Hepatocyte (in vitro differentiated cells): ENCODE results near the gene ASCC2. TPM values are rescaled to one million over a fixed set of nuclear protein-coding genes. Genes with fewer than 3 reads are reported as not detected.
"Not testable (repeated sequence)": the region's sequence is repeated elsewhere in the genome, so short reads cannot be mapped to it uniquely, and the experiment has no call there.

Source experiments
- DNase-seq: peaks from one replicate; pipeline ENCODE4 v3.0.0-alpha.2; 2016; ENCODE audit warnings: low spot score
- H2AFZ ChIP-seq: fragments of 200-600 bp; sonication (generic); 2 replicates; pipeline ENCODE4 v1.6.0; 2016; ENCODE audit warnings: antibody characterized with exemption, mild to moderate bottlenecking
- H3K27ac ChIP-seq: fragments of 200-600 bp; sonication (generic); 2 replicates; pipeline ENCODE4 v1.5.1; 2016; ENCODE audit warnings: mild to moderate bottlenecking
- H3K27me3 ChIP-seq: fragments of 200-600 bp; sonication (generic); 2 replicates; pipeline ENCODE4 v1.6.1; 2016
- H3K36me3 ChIP-seq: fragments of 200-600 bp; sonication (generic); replicated peaks from 2 replicates; pipeline ENCODE4 v1.5.1; 2016; ENCODE audit warnings: low read depth; ENCODE audit not compliant: insufficient read depth
- H3K4me1 ChIP-seq: fragments of 200-600 bp; sonication (generic); 2 replicates; pipeline ENCODE4 v1.5.1; 2016; ENCODE audit warnings: mild to moderate bottlenecking, moderate library complexity; ENCODE audit not compliant: insufficient read depth
- H3K4me2 ChIP-seq: fragments of 200-600 bp; sonication (generic); 2 replicates; pipeline ENCODE4 v1.6.0; 2016
- H3K4me3 ChIP-seq: fragments of 200-600 bp; sonication (generic); 2 replicates; pipeline ENCODE4 v1.5.1; 2016; ENCODE audit warnings: mild to moderate bottlenecking
- H3K79me2 ChIP-seq: fragments of 200-600 bp; sonication (generic); 2 replicates; pipeline ENCODE4 v1.6.0; 2017; ENCODE audit warnings: mild to moderate bottlenecking
- H3K9me2 ChIP-seq: fragments of 200-600 bp; sonication (generic); replicated peaks from 2 replicates; pipeline ENCODE4 v1.6.0; 2017; ENCODE audit warnings: mild to moderate bottlenecking; ENCODE audit not compliant: insufficient read depth
- H3K9me3 ChIP-seq: fragments of 200-600 bp; sonication (generic); 2 replicates; pipeline ENCODE4 v1.5.1; 2016; ENCODE audit warnings: low read depth, mild to moderate bottlenecking
- H4K20me1 ChIP-seq: fragments of 200-600 bp; sonication (generic); 2 replicates; pipeline ENCODE4 v1.6.0; 2016; ENCODE audit warnings: mild to moderate bottlenecking; ENCODE audit not compliant: insufficient read depth, poor library complexity, severe bottlenecking
- CTCF ChIP-seq: fragments of 200-600 bp; sonication (generic); IDR thresholded peaks from 2 replicates; pipeline ENCODE4 v1.5.1; 2016; ENCODE audit warnings: antibody characterized with exemption, mild to moderate bottlenecking; ENCODE audit not compliant: poor library complexity
- EZH2 ChIP-seq: fragments of 200-600 bp; sonication (generic); IDR thresholded peaks from 2 replicates; pipeline ENCODE4 v1.6.1; 2016; ENCODE audit warnings: antibody characterized with exemption, mild to moderate bottlenecking, borderline replicate concordance
- EZH2phosphoT487 ChIP-seq: fragments of 200-600 bp; sonication (generic); IDR thresholded peaks from one replicate; pipeline ENCODE4 v1.6.1; 2018; ENCODE audit warnings: antibody characterized with exemption, mild to moderate bottlenecking, low read depth, moderate library complexity; ENCODE audit not compliant: unreplicated experiment, severe bottlenecking
- WGBS: methylation state at CpG from one replicate; pipeline ENCODE4 v1.1.6; 2016; ENCODE audit warnings: low lambda C conversion rate; ENCODE audit errors: missing lambda C conversion rate; 5-methylcytosine and 5-hydroxymethylcytosine counted together
- polyA plus RNA-seq: library from polyadenylated mRNA; unstranded; fragments of >200 nt; fragmentation: Nextera tagmentation; extraction: Ambion mirVana; gene quantifications from 2 replicates; pipeline ENCODE4 v1.2.1, GENCODE V29; 2016
- total RNA-seq: library from RNA; depleted of rRNA; stranded (reverse); fragments of >200 nt; gene quantifications from 2 replicates; pipeline ENCODE4 v1.2.3, GENCODE V29; 2014

Gene ASCC2
- total and polyA plus RNA-seq, 2 experiments from 2014 or later: 25.9 to 54.8 TPM

GRCh38 chr22:29870574-29870973, 32.5 kb upstream of the ASCC2 start:
- Histone ChIP-seq H3K9me2 (no peaks in the 10 kb centered on the region), H3K79me2 (no peaks in the 10 kb centered on the region), H2AFZ (no peak overlapping the region), H3K4me1 (peaks cover 2% of the 10 kb centered on the region), H3K27ac (peak overlapping the region; percentile 31), H3K9me3 (no peaks in the 10 kb centered on the region), H3K36me3 (no peaks in the 10 kb centered on the region), H3K4me2 (no peak overlapping the region), H3K4me3 (no peak overlapping the region), H4K20me1 (no peaks in the 10 kb centered on the region), H3K27me3 (no peaks in the 10 kb centered on the region)
- WGBS: 43% methylated on average over 3 of the region's 3 CpGs
- DNase-seq: no peak
- no peak for TF ChIP-seq EZH2
- TF ChIP-seq CTCF: no peak
- no peak for TF ChIP-seq EZH2phosphoT487

GRCh38 chr22:29867851-29868250, 29.8 kb upstream of the ASCC2 start:
- H3K27me3 ChIP-seq: no peaks in the 10 kb centered on the region
- H3K4me1 ChIP-seq: peaks cover 2% of the 10 kb centered on the region
- no peaks in the 10 kb centered on the region for H3K79me2 ChIP-seq
- H3K4me3 ChIP-seq: no peak overlapping the region
- H3K27ac ChIP-seq: no peak overlapping the region
- WGBS: 83% methylated on average over 3 of the region's 3 CpGs
- no peak for TF ChIP-seq CTCF
- no peak for TF ChIP-seq EZH2phosphoT487
- TF ChIP-seq EZH2: no peak
- H3K9me2 ChIP-seq: no peaks in the 10 kb centered on the region
- no peak overlapping the region for H3K4me2 ChIP-seq
- no peak overlapping the region for H2AFZ ChIP-seq
- no peaks in the 10 kb centered on the region for H4K20me1 ChIP-seq
- no peaks in the 10 kb centered on the region for H3K36me3 ChIP-seq
- DNase-seq: no peak
- no peaks in the 10 kb centered on the region for H3K9me3 ChIP-seq

- no peak overlapping the region for H3K4me2 ChIP-seq
- TF ChIP-seq EZH2: no peak
- no peak for TF ChIP-seq CTCF
- TF ChIP-seq EZH2phosphoT487: no peak
- no peak for DNase-seq
- H3K36me3 ChIP-seq: no peaks in the 10 kb centered on the region
- no peaks in the 10 kb centered on the region for H3K79me2 ChIP-seq
- no peak overlapping the region for H2AFZ ChIP-seq
- no peaks in the 10 kb centered on the region for H3K9me3 ChIP-seq
- no peaks in the 10 kb centered on the region for H3K9me2 ChIP-seq
- no peak overlapping the region for H3K27ac ChIP-seq
- H3K4me1 ChIP-seq: peaks cover 2% of the 10 kb centered on the region
- no peaks in the 10 kb centered on the region for H4K20me1 ChIP-seq
- H3K27me3 ChIP-seq: no peaks in the 10 kb centered on the region
- no peak overlapping the region for H3K4me3 ChIP-seq
These were observed 29.2 kb upstream of the ASCC2 start for GRCh38 chr22:29867260-29867659.

- DNase-seq, H3K27me3 ChIP-seq, H3K4me3 ChIP-seq, H3K4me2 ChIP-seq, H3K27ac ChIP-seq, H3K79me2 ChIP-seq, H3K9me3 ChIP-seq, H4K20me1 ChIP-seq, H3K9me2 ChIP-seq, H2AFZ ChIP-seq, H3K36me3 ChIP-seq, H3K4me1 ChIP-seq: not testable (repeated sequence)
- 94% methylated on average over 12 of the region's 13 CpGs for WGBS
These were observed 27.5 kb upstream of the ASCC2 start for GRCh38 chr22:29865572-29865971.
